Measurements from ENCODE around the gene ULBP1.

GRCh38 chr6:149963212-149963461, 606 bp upstream of the ULBP1 start:
- TF ChIP-seq POLR2A (IDR thresholded peaks at IDR 0.05) (no peak), CTCF (IDR thresholded peaks at IDR 0.05) (no peak)
